Fibroblast of lung (primary cell): ENCODE data around the gene C19orf38. TPM values are rescaled to one million over a fixed set of nuclear protein-coding genes. Genes with fewer than 3 reads are reported as not detected.

Experiments
- DNase-seq, 2 donors: peaks; one replicate each; pipeline versions ENCODE4 v3.0.0 to v3.0.0-alpha.2; 2010; ENCODE audit warnings: low read depth in 2 of 2
- H2AFZ ChIP-seq: 2 replicates; pipeline ENCODE4 v1.5.1; 2012; ENCODE audit warnings: low read length, control low read depth, inconsistent platforms
- H3K27ac ChIP-seq: 2 replicates; pipeline ENCODE4 v1.5.1; 2011; ENCODE audit warnings: low read length, control low read depth; ENCODE audit not compliant: insufficient read depth
- H3K27me3 ChIP-seq: 2 replicates; pipeline ENCODE4 v1.5.1; 2011; ENCODE audit warnings: mild to moderate bottlenecking, low read length; ENCODE audit not compliant: control insufficient read depth, insufficient read depth
- H3K36me3 ChIP-seq: 2 replicates; pipeline ENCODE4 v1.5.1; 2011; ENCODE audit warnings: low read length; ENCODE audit not compliant: control insufficient read depth, insufficient read depth
- H3K4me1 ChIP-seq: 2 replicates; pipeline ENCODE4 v1.5.1; 2011; ENCODE audit warnings: low read length; ENCODE audit not compliant: control insufficient read depth, insufficient read depth; ENCODE audit errors: extremely low read depth
- H3K4me2 ChIP-seq: 2 replicates; pipeline ENCODE4 v1.5.1; 2011; ENCODE audit warnings: low read length, control low read depth; ENCODE audit not compliant: insufficient read depth; ENCODE audit errors: extremely low read depth
- H3K4me3 ChIP-seq, 4 experiments: fragments of 200-600 bp in 1 of 4; sonication (generic) in 1 of 4; replicated peaks in 1 of 4; 2 replicates each; pipeline ENCODE4 v1.5.1; 2011 to 2016; ENCODE audit warnings: low read length in 4 of 4, low read depth in 3 of 4, mild to moderate bottlenecking in 3 of 4, control low read depth in 2 of 4, inconsistent platforms in 1 of 4, mixed read lengths in 1 of 4; ENCODE audit not compliant: insufficient read depth in 1 of 4; ENCODE audit errors: control extremely low read depth in 1 of 4
- H3K79me2 ChIP-seq: 2 replicates; pipeline ENCODE4 v1.5.1; 2012; ENCODE audit warnings: mild to moderate bottlenecking, low read length, inconsistent platforms; ENCODE audit not compliant: control insufficient read depth, insufficient read depth
- H3K9ac ChIP-seq: 2 replicates; pipeline ENCODE4 v1.5.1; 2011; ENCODE audit warnings: mild to moderate bottlenecking, low read length, control low read depth; ENCODE audit not compliant: insufficient read depth
- H3K9me3 ChIP-seq: 2 replicates; pipeline ENCODE4 v1.5.1; 2012; ENCODE audit warnings: low read depth, low read length; ENCODE audit not compliant: control insufficient read depth, insufficient read depth
- H4K20me1 ChIP-seq: 2 replicates; pipeline ENCODE4 v1.5.1; 2011; ENCODE audit warnings: low read length; ENCODE audit not compliant: control insufficient read depth, insufficient read depth; ENCODE audit errors: extremely low read depth
- CTCF ChIP-seq, 2 donors: IDR thresholded peaks in 1 of 2; conservative IDR thresholded peaks in 1 of 2; 1 replicate in 1 of 2; 2 replicates in 1 of 2; pipeline ENCODE4 v1.5.1; 2011 to 2012; ENCODE audit warnings: low read length in 2 of 2, control low read depth in 1 of 2, inconsistent platforms in 1 of 2, low read depth in 1 of 2, mild to moderate bottlenecking in 1 of 2
- EZH2 ChIP-seq: IDR thresholded peaks from 2 replicates; pipeline ENCODE4 v1.5.1; 2012; ENCODE audit warnings: low read length, control low read depth, mild to moderate bottlenecking; ENCODE audit errors: missing control alignments
- polyA plus RNA-seq, 2 donors: library from polyadenylated mRNA; depleted of rRNA in 1 of 2; stranded (reverse) in 1 of 2; unstranded in 1 of 2; fragments of >200 nt; gene quantifications; 2 replicates each; pipeline ENCODE4 v1.2.1, GENCODE V29; 2011 to 2012; ENCODE audit warnings: missing spikeins in 1 of 2
- total RNA-seq: library from RNA; depleted of rRNA; stranded (reverse); fragments of >200 nt; gene quantifications from 2 replicates; pipeline ENCODE4 v1.2.1, GENCODE V29; 2014

C19orf38 gene
- total and polyA plus RNA-seq, 2 donors (not counting 1 experiment from before 2014, with no cell fraction given), result 0.08 to 1.3 TPM

GRCh38 chr19:10839114-10840050 lies 8.8 kb upstream of the C19orf38 start:
- Histone ChIP-seq H3K9me3 (no peaks in the 10 kb centered on the region), H3K4me1 (peaks cover 8% of the 10 kb centered on the region), H3K79me2 (no peaks in the 10 kb centered on the region), H3K4me3 (no peak overlapping the region), H3K4me2 (no peak overlapping the region), H3K27me3 (no peaks in the 10 kb centered on the region), H3K27ac (no peak overlapping the region), H2AFZ (no peak overlapping the region), H3K9ac (no peak overlapping the region), H3K36me3 (peaks cover 4% of the 10 kb centered on the region), H4K20me1 (no peaks in the 10 kb centered on the region)
- no peak for DNase-seq
- TF ChIP-seq CTCF (conservative IDR thresholded peaks at IDR 0.05 in 1 of 2, IDR thresholded peaks at IDR 0.05 in 1 of 2; ENCODE audit: low read depth in 1 of 2, low read length in 2 of 2) (no peak), EZH2 (no peak)

DNA sequence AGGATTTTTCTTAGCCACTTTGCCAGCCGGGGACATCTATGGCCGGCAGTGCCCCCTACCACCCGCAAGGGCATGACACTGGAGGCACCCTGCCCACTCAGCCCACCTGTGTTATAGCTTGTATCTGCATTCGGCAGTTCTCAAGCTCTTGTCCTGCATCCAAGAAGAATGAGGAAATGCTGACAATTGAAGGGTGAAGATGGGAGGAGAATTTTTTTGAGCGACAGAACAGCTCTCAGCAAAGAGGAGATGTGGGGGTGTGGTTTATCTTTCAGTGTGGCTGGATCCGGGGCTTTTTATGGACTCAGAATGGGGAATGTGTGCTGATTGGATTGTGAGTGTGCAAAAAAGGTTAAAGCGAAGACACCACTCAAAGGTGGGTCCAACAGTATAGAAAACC lies 5.4 kb upstream of the C19orf38 start:
- H2AFZ ChIP-seq, result no peak overlapping the region
- no peaks in the 10 kb centered on the region for H3K36me3 ChIP-seq
- no peak overlapping the region for H3K4me3 ChIP-seq
- H4K20me1 ChIP-seq, result no peaks in the 10 kb centered on the region
- H3K27ac ChIP-seq, result no peak overlapping the region
- TF ChIP-seq EZH2 (no peak), CTCF (conservative IDR thresholded peaks at IDR 0.05 in 1 of 2, IDR thresholded peaks at IDR 0.05 in 1 of 2; ENCODE audit: low read depth in 1 of 2, low read length in 2 of 2) (no peak)
- no peak overlapping the region for H3K9ac ChIP-seq
- DNase-seq, result no peak
- H3K4me1 ChIP-seq, result no peaks in the 10 kb centered on the region
- no peaks in the 10 kb centered on the region for H3K79me2 ChIP-seq
- no peaks in the 10 kb centered on the region for H3K9me3 ChIP-seq
- no peak overlapping the region for H3K4me2 ChIP-seq
- H3K27me3 ChIP-seq, result no peaks in the 10 kb centered on the region

- no peak for DNase-seq
These were observed 1.6 kb upstream of the C19orf38 start for GRCh38 chr19:10846500-10847202.

More at GRCh38 chr19:10846500-10847202, 1.6 kb upstream of the C19orf38 start:
- no peaks in the 10 kb centered on the region for H3K4me1 ChIP-seq
- H3K27me3 ChIP-seq, result peaks cover 3% of the 10 kb centered on the region
- no peak overlapping the region for H3K27ac ChIP-seq
- no peak for TF ChIP-seq EZH2
- no peak for TF ChIP-seq CTCF (conservative IDR thresholded peaks at IDR 0.05 in 1 of 2, IDR thresholded peaks at IDR 0.05 in 1 of 2; ENCODE audit: low read depth in 1 of 2, low read length in 2 of 2)
- H3K36me3 ChIP-seq, result no peaks in the 10 kb centered on the region
- no peak overlapping the region for H3K4me2 ChIP-seq
- H3K4me3 ChIP-seq, result no peak overlapping the region
- no peak overlapping the region for H2AFZ ChIP-seq
- no peak overlapping the region for H3K9ac ChIP-seq
- no peaks in the 10 kb centered on the region for H3K79me2 ChIP-seq
- no peaks in the 10 kb centered on the region for H3K9me3 ChIP-seq
- H4K20me1 ChIP-seq, result no peaks in the 10 kb centered on the region
